NCI-H748 treated with DMSO at 0.1 percent for 48 hours (cell line): Measurements from ENCODE around the gene ARFRP1.

Experiments used
- DNase-seq: peaks from one replicate; lab custom pipeline; 2025; lab: John Stamatoyannopoulos, UW

The ARFRP1 gene

GRCh38 chr20:63743210-63743970 is 35.6 kb upstream of the ARFRP1 start:
- DNase-seq = no peak

GRCh38 chr20:63742381-63743024 is 34.7 kb upstream of the ARFRP1 start:
- DNase-seq = no peak

- DNase-seq = no peak
Measured at GRCh38 chr20:63741676-63742380, 34.1 kb upstream of the ARFRP1 start.

GRCh38 chr20:63741354-63741675 is 33.5 kb upstream of the ARFRP1 start:
- DNase-seq = no peak

- DNase-seq = peak; percentile 7
Measured at GRCh38 chr20:63740627-63741353, 33.0 kb upstream of the ARFRP1 start.

GRCh38 chr20:63740070-63740626 is 32.4 kb upstream of the ARFRP1 start:
- peak; percentile 15 for DNase-seq

GRCh38 chr20:63739130-63740069 is 31.6 kb upstream of the ARFRP1 start, which contains the start of gene SLC2A4RG:
SLC2A4RG (plus strand) TSS chr20:63739776; CDS start chr20:63739913, 137 bp downstream.
- peak; percentile 26 for DNase-seq

GRCh38 chr20:63738687-63739129 is 30.9 kb upstream of the ARFRP1 start:
- DNase-seq = no peak

- DNase-seq = no peak
Measured at GRCh38 chr20:63737945-63738686, 30.3 kb upstream of the ARFRP1 start.

GRCh38 chr20:63737695-63737944 is 29.8 kb upstream of the ARFRP1 start:
- no peak for DNase-seq

GRCh38 chr20:63736893-63737694 is 29.3 kb upstream of the ARFRP1 start:
- no peak for DNase-seq

- no peak for DNase-seq
Measured at GRCh38 chr20:63735859-63736718, 28.3 kb upstream of the ARFRP1 start, which contains the start of gene LIME1. LIME1 (plus strand) TSS chr20:63736664; CDS start chr20:63737550, 886 bp downstream.

GRCh38 chr20:63734946-63735858 is 27.4 kb upstream of the ARFRP1 start:
- no peak for DNase-seq

GRCh38 chr20:63734111-63734945 is 26.6 kb upstream of the ARFRP1 start:
- no peak for DNase-seq

GRCh38 chr20:63733579-63734081 is 25.9 kb upstream of the ARFRP1 start:
- no peak for DNase-seq

- no peak for DNase-seq
Measured at GRCh38 chr20:63733117-63733516, 25.3 kb upstream of the ARFRP1 start.
